Measurements from ENCODE around the gene TSPAN5. TPM values are rescaled to one million over a fixed set of nuclear protein-coding genes. Genes with fewer than 3 reads are reported as not detected.

Gene TSPAN5
- total RNA-seq, 1 donor from 2014 or later: 21.8 TPM

DNA sequence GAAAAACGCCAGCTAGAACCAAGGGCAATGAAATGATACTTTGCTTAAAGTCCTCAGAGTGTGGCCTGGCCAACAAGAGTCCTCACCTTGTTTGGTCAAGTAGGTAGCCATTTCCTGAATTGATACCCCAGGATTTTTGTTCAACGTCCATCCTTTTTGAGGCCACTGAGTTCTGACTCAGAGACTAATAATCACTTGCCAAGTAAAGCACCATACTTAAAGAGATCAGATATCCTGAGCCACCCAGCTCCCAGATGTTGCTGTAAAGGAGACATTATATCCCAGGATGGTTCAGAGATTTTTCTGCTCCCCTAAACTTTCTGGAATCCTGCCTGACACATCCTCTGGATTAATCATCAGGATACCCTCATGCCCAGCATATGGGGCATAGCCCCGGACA is 206.3 kb downstream of the TSPAN5 start:
- H3K4me1 Mint-ChIP-seq (ENCODE audit: unreplicated experiment): no peaks in the 10 kb centered on the region
- H3K9me3 Mint-ChIP-seq (ENCODE audit: unreplicated experiment): no peaks in the 10 kb centered on the region
- no peaks in the 10 kb centered on the region for H3K27me3 Mint-ChIP-seq (ENCODE audit: unreplicated experiment)
- H3K27ac Mint-ChIP-seq (ENCODE audit: unreplicated experiment): no peak overlapping the region
- H3K4me3 Mint-ChIP-seq (ENCODE audit: unreplicated experiment): no peak overlapping the region
- TF ChIP-seq, protein P1, sequence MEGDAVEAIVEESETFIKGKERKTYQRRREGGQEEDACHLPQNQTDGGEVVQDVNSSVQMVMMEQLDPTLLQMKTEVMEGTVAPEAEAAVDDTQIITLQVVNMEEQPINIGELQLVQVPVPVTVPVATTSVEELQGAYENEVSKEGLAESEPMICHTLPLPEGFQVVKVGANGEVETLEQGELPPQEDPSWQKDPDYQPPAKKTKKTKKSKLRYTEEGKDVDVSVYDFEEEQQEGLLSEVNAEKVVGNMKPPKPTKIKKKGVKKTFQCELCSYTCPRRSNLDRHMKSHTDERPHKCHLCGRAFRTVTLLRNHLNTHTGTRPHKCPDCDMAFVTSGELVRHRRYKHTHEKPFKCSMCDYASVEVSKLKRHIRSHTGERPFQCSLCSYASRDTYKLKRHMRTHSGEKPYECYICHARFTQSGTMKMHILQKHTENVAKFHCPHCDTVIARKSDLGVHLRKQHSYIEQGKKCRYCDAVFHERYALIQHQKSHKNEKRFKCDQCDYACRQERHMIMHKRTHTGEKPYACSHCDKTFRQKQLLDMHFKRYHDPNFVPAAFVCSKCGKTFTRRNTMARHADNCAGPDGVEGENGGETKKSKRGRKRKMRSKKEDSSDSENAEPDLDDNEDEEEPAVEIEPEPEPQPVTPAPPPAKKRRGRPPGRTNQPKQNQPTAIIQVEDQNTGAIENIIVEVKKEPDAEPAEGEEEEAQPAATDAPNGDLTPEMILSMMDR (IDR thresholded peaks at IDR 0.05; ENCODE audit: unreplicated experiment): no peak
- DNase-seq (ENCODE audit: low spot score): no peak
- peaks cover 6% of the 10 kb centered on the region for H3K36me3 Mint-ChIP-seq (ENCODE audit: low read depth, unreplicated experiment)

DNA sequence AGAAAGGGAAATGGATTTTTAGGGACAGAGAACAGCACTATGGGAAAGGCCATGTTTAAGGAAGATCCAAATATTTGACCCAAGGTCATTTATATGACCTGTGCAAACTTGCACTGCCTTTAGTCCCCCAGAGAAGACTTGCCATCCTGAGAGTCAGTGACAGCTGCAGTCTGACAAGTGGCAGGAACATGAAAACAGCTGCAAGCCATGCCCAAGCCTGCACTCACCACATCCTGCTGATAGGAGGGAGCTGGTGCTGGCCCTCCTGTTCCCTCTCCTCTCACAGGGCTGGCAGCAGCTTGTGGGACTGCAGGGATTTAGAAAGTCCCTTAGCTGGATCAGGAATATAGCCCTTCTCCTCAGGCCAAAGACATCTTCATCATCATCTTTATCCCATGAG is 209.5 kb downstream of the TSPAN5 start:
- Mint-ChIP-seq H3K27ac (ENCODE audit: unreplicated experiment) (no peak overlapping the region), H3K36me3 (ENCODE audit: low read depth, unreplicated experiment) (peaks cover 8% of the 10 kb centered on the region), H3K4me3 (ENCODE audit: unreplicated experiment) (no peak overlapping the region), H3K9me3 (ENCODE audit: unreplicated experiment) (no peaks in the 10 kb centered on the region), H3K27me3 (ENCODE audit: unreplicated experiment) (peaks cover 6% of the 10 kb centered on the region), H3K4me1 (ENCODE audit: unreplicated experiment) (no peaks in the 10 kb centered on the region)
- TF ChIP-seq, protein P1 (IDR thresholded peaks at IDR 0.05; ENCODE audit: unreplicated experiment): no peak
- DNase-seq (ENCODE audit: low spot score): peak; percentile 14

DNA sequence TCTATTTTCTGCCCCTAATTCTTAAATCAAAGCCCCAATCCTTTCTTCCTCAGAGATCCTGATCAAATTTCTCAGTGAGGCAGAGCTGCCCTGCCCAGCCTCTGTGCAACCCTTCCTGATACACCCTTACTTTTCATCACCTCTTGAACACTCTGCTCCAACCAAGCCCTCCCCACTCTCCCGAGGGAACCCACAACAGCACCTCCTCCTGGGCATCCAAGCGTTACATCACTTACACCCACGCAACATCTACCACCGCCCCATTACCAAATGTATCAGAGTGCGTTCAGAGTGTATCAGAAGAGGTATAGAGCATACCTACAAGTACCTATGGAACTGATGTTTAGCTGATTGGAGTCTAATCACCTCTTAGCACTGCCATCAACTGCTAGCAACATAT is 210.8 kb downstream of the TSPAN5 start:
- H3K36me3 Mint-ChIP-seq (ENCODE audit: low read depth, unreplicated experiment): peaks cover 16% of the 10 kb centered on the region
- no peak for DNase-seq (ENCODE audit: low spot score)

DNA sequence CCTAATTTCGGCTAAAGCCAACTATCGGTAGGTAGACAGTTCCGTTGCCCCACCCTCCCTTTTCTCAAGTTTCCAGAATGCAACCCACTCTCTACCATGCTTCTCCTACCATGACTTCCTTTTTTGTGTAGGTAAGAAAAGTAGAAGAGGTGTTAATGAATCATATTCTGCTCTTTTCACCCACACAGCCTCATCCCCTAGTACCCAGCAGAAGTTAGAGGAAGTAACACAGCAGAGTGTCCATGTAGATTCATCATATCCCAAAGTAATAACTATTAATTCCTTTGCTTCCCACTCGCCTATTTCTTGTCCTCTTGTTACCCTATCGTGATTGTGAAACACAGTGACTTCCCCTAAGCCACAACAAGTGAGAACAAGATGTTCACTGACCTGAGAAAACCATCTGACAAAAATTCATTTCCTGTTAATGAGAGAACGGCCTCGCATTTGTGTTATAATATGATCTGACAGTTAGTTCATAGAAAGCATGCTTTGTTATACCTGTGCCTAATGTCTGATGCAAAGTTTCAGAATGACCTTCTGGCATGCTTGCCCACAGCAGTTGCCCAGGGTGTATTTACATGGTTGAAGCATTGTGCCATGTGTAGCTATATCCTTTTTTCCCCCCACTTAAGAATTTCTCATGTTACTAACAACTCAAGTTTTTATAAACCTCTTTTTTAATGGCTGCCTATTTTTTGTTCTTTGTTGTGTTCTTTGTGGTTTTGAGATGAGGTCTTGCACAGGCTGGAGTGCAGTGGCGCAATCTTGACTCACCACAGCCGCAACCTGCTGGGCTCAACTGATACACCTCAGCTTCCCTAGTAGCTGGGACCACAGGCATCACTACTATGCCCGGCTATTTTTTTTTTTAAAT is 211.7 kb downstream of the TSPAN5 start:
- no peaks in the 10 kb centered on the region for H3K9me3 Mint-ChIP-seq (ENCODE audit: unreplicated experiment)
- H3K36me3 Mint-ChIP-seq (ENCODE audit: low read depth, unreplicated experiment): peaks cover 23% of the 10 kb centered on the region
- no peak for DNase-seq (ENCODE audit: low spot score)
- peaks cover 6% of the 10 kb centered on the region for H3K27me3 Mint-ChIP-seq (ENCODE audit: unreplicated experiment)
- no peaks in the 10 kb centered on the region for H3K4me1 Mint-ChIP-seq (ENCODE audit: unreplicated experiment)
- TF ChIP-seq, protein P1 (IDR thresholded peaks at IDR 0.05; ENCODE audit: unreplicated experiment): no peak
- no peak overlapping the region for H3K4me3 Mint-ChIP-seq (ENCODE audit: unreplicated experiment)
- no peak overlapping the region for H3K27ac Mint-ChIP-seq (ENCODE audit: unreplicated experiment)

More for the DNA sequence above, 210.8 kb downstream of the TSPAN5 start:
- Mint-ChIP-seq H3K27ac (ENCODE audit: unreplicated experiment) (no peak overlapping the region), H3K4me1 (ENCODE audit: unreplicated experiment) (no peaks in the 10 kb centered on the region), H3K27me3 (ENCODE audit: unreplicated experiment) (peaks cover 6% of the 10 kb centered on the region), H3K9me3 (ENCODE audit: unreplicated experiment) (no peaks in the 10 kb centered on the region), H3K4me3 (ENCODE audit: unreplicated experiment) (no peak overlapping the region)
- TF ChIP-seq, protein P1 (IDR thresholded peaks at IDR 0.05; ENCODE audit: unreplicated experiment): no peak

- TF ChIP-seq, protein P1 (IDR thresholded peaks at IDR 0.05; ENCODE audit: unreplicated experiment): no peak
- H3K27me3 Mint-ChIP-seq (ENCODE audit: unreplicated experiment): peaks cover 6% of the 10 kb centered on the region
- H3K9me3 Mint-ChIP-seq (ENCODE audit: unreplicated experiment): no peaks in the 10 kb centered on the region
- peaks cover 23% of the 10 kb centered on the region for H3K36me3 Mint-ChIP-seq (ENCODE audit: low read depth, unreplicated experiment)
- H3K4me1 Mint-ChIP-seq (ENCODE audit: unreplicated experiment): no peaks in the 10 kb centered on the region
- no peak overlapping the region for H3K27ac Mint-ChIP-seq (ENCODE audit: unreplicated experiment)
- H3K4me3 Mint-ChIP-seq (ENCODE audit: unreplicated experiment): no peak overlapping the region
- DNase-seq (ENCODE audit: low spot score): no peak
Observed at GRCh38 chr4:98444371-98444770, 214.0 kb downstream of the TSPAN5 start.

Measured in endothelial cell (in vitro differentiated cells).